K562 (cell line): Measurements from ENCODE around the gene CDC45. TPM values are rescaled to one million over a fixed set of nuclear protein-coding genes. Genes with fewer than 3 reads are reported as not detected.

Experiments
- ATAC-seq: fragments of 200-7000 bp; cut with Tn5 transposase; 3 replicates; pipeline ENCODE4 v1.9.1; 2020; ENCODE audit warnings: moderate library complexity
- BruUV-seq: library from RNA; stranded (reverse); fragments of 400-500 nt; replicated peaks from 2 replicates; lab custom pipeline; 2021; lab: Mats Ljungman, UMichigan
- CTCF ChIA-PET: fragments of 300-600 bp; formaldehyde crosslinking; extraction: SDS; loops from one replicate; lab custom pipeline; 2021; ENCODE audit warnings: low intra/inter-chr PET ratio; lab: Yijun Ruan, JAX
- POLR2A ChIA-PET: fragments of 300-600, 350-650 bp; sonication (Branson Sonifier 250); formaldehyde crosslinking; extraction: SDS; loops from one replicate; lab custom pipeline; 2021; ENCODE audit warnings: antibody characterized with exemption, inconsistent platforms; lab: Yijun Ruan, JAX
- DNase-seq, 4 experiments: peaks; one replicate each; pipeline versions ENCODE4 v3.0.0 to v3.0.0-alpha.2; 2011 to 2018; ENCODE audit warnings: low spot score in 3 of 4, mixed read lengths in 3 of 4; ENCODE audit errors: extremely low read depth in 1 of 4
- FAIRE-seq: peaks from 2 replicates; lab custom pipeline; 2011; peaks lifted over from hg19 to GRCh38; lab: Jason Lieb, UNC
- H2AFZ ChIP-seq: 2 replicates; pipeline ENCODE4 v1.6.0; 2011; ENCODE audit warnings: low read depth, low read length, control low read depth, inconsistent platforms
- H3K27ac ChIP-seq: fragments of 200-600 bp; 3 replicates; pipeline ENCODE4 v1.8.0; 2011; ENCODE audit warnings: low read depth, mild to moderate bottlenecking, control low read depth, inconsistent platforms, low read length, moderate library complexity, mixed read lengths; ENCODE audit errors: extremely low read depth
- H3K27me3 ChIP-seq, 2 experiments: fragments of 300-600 bp in 1 of 2; 2 replicates in 1 of 2; 3 replicates in 1 of 2; pipeline versions ENCODE4 v1.6.0 to v1.8.0; 2011; ENCODE audit warnings: inconsistent platforms in 2 of 2, low read length in 2 of 2, mild to moderate bottlenecking in 1 of 2, mixed read lengths in 1 of 2, moderate library complexity in 1 of 2; ENCODE audit not compliant: control insufficient read depth in 2 of 2, insufficient read depth in 2 of 2
- H3K36me3 ChIP-seq: fragments of 300-600 bp; 3 replicates; pipeline ENCODE4 v1.8.0; 2011; ENCODE audit warnings: mild to moderate bottlenecking, low read length, inconsistent platforms; ENCODE audit not compliant: control insufficient read depth, insufficient read depth
- H3K4me1 ChIP-seq, 2 experiments: fragments of 200-600 bp in 1 of 2; replicated peaks in 1 of 2; 2 replicates in 1 of 2; 3 replicates in 1 of 2; pipeline versions ENCODE4 v1.5.1 to v1.8.0; 2011; ENCODE audit warnings: inconsistent platforms in 2 of 2, low read length in 2 of 2, mild to moderate bottlenecking in 1 of 2, mixed read lengths in 1 of 2, moderate library complexity in 1 of 2; ENCODE audit not compliant: control insufficient read depth in 2 of 2, insufficient read depth in 2 of 2
- H3K4me2 ChIP-seq: 2 replicates; pipeline ENCODE4 v1.6.1; 2011; ENCODE audit warnings: low read length, control low read depth, inconsistent platforms, mixed read lengths; ENCODE audit not compliant: insufficient read depth
- H3K4me3 ChIP-seq: fragments of 200-600 bp; sonication (generic), shearing (Covaris generic); 2 replicates; pipeline ENCODE4 v1.5.1; 2016; ENCODE audit warnings: control low read depth, inconsistent platforms
- H3K79me2 ChIP-seq: fragments of 200-600 bp; 3 replicates; pipeline ENCODE4 v1.8.0; 2011; ENCODE audit warnings: low read length, inconsistent platforms; ENCODE audit not compliant: control insufficient read depth, insufficient read depth
- H3K9ac ChIP-seq, 2 experiments: 2 replicates each; pipeline versions ENCODE4 v1.6.0 to v1.6.1; 2011; ENCODE audit warnings: low read depth in 2 of 2, low read length in 2 of 2, control low read depth in 1 of 2, inconsistent platforms in 1 of 2, mild to moderate bottlenecking in 1 of 2, mixed read lengths in 1 of 2; ENCODE audit not compliant: insufficient read depth in 1 of 2
- H3K9me1 ChIP-seq: one replicate; pipeline ENCODE4 v1.6.0; 2011; ENCODE audit warnings: inconsistent platforms, mild to moderate bottlenecking, low read length, moderate library complexity; ENCODE audit not compliant: control insufficient read depth, insufficient read depth
- H3K9me3 ChIP-seq: replicated peaks from 2 replicates; pipeline ENCODE4 v1.5.1; 2011; ENCODE audit warnings: low read depth, low read length, inconsistent platforms; ENCODE audit not compliant: control insufficient read depth, insufficient read depth
- H4K20me1 ChIP-seq: replicated peaks from 2 replicates; pipeline ENCODE4 v1.6.1; 2011; ENCODE audit warnings: low read length, inconsistent platforms, mixed read lengths; ENCODE audit not compliant: control insufficient read depth, insufficient read depth
- DACH1 ChIP-seq: fragments of 450-650 bp; IDR thresholded peaks from 2 replicates; pipeline ENCODE4 v1.6.1; 2018; ENCODE audit not compliant: partially characterized antibody
- IFI16 ChIP-seq: fragments of 250-450 bp; sonication (Bioruptor Pico); IDR thresholded peaks from 2 replicates; pipeline ENCODE4 v2.1.2; 2022; ENCODE audit warnings: mild to moderate bottlenecking, inconsistent platforms
- KDM5B ChIP-seq: fragments of 200-600 bp; sonication (generic); IDR thresholded peaks from 2 replicates; pipeline ENCODE4 v1.6.1; 2012; ENCODE audit warnings: low read depth, mild to moderate bottlenecking, moderate library complexity, low read length, control low read depth, inconsistent platforms; ENCODE audit not compliant: insufficient replicate concordance
- NFXL1 ChIP-seq: fragments of 450-650 bp; formaldehyde crosslinking; IDR thresholded peaks from 2 replicates; pipeline ENCODE4 v1.4.0; 2021; ENCODE audit warnings: mild to moderate bottlenecking
- NR4A1 ChIP-seq, 2 experiments: fragments of 250-450 bp in 1 of 2; fragments of 450-650 bp in 1 of 2; sonication (Bioruptor Pico) in 1 of 2; IDR thresholded peaks; 2 replicates each; pipeline versions ENCODE4 v1.4.0 to v1.6.1; 2016 to 2020; ENCODE audit warnings: mild to moderate bottlenecking in 2 of 2, missing compliant biosample characterization in 1 of 2, missing genetic modification characterization in 1 of 2, moderate library complexity in 1 of 2
- RUNX1 ChIP-seq: sonication (generic); IDR thresholded peaks from 2 replicates; pipeline ENCODE4 v1.6.1; 2016; ENCODE audit warnings: antibody characterized with exemption, low read depth
- SMARCA4 ChIP-seq: fragments of 450-650 bp; IDR thresholded peaks from 2 replicates; pipeline ENCODE4 v1.6.1; 2016
- SNRNP70 ChIP-seq: fragments of 200-400 bp; formaldehyde crosslinking; optimal IDR thresholded peaks from 2 replicates; pipeline ENCODE3; 2017; ENCODE audit warnings: low read depth, low read length
- ZEB2 ChIP-seq: fragments of 450-650 bp; IDR thresholded peaks from 2 replicates; pipeline ENCODE4 v1.6.1; 2016
- ZFP1 ChIP-seq: fragments of 450-650 bp; formaldehyde crosslinking; IDR thresholded peaks from 2 replicates; pipeline ENCODE4 v1.4.0; 2020; ENCODE audit warnings: mild to moderate bottlenecking, mixed read lengths
- ZNF224 ChIP-seq: sonication (generic); formaldehyde crosslinking; IDR thresholded peaks from 2 replicates; pipeline ENCODE4 v1.8.0; 2022; ENCODE audit warnings: mild to moderate bottlenecking, missing genetic modification reagents
- ZNF764 ChIP-seq: fragments of 250-450 bp; sonication (Bioruptor Pico); IDR thresholded peaks from 2 replicates; pipeline ENCODE4 v1.4.0; 2020; ENCODE audit warnings: low read depth, mild to moderate bottlenecking, moderate library complexity
- WGBS: fragments of 100-300 bp; shearing (Covaris generic); methylation state at CpG from one replicate; pipeline ENCODE4 v1.1.6; 2016; ENCODE audit warnings: low coverage, mixed read lengths; ENCODE audit not compliant: insufficient coverage; ENCODE audit errors: missing lambda C conversion rate; 5-methylcytosine and 5-hydroxymethylcytosine counted together
- in situ Hi-C: fragments of 300-500 bp; cut with MboI; formaldehyde crosslinking; loops from 4 replicates; pipeline ENCODE4 v1.15.0; 2018; ENCODE audit warnings: inconsistent platforms, mixed read lengths
- intact Hi-C: fragments of 100-400 bp; cut with micrococcal nuclease; formaldehyde crosslinking; loops from 2 replicates; pipeline ENCODE4 v1.14.2; 2022
- polyA plus RNA-seq, 8 experiments: library from polyadenylated mRNA; depleted of rRNA in 4 of 8; stranded (reverse) in 5 of 8; unstranded in 3 of 8; fragments of >200 nt; fragmentation: Nextera tagmentation in 2 of 8; fragmentation: Illumina TruSeq in 1 of 8; extraction: Ambion mirVana in 2 of 8; extraction: Trizol in 1 of 8; gene quantifications; 2 replicates each; pipeline versions ENCODE4 v1.2.1 to v1.2.3, GENCODE V29; 2011 to 2014; ENCODE audit warnings: inconsistent platforms in 1 of 8, missing spikeins in 1 of 8
- total RNA-seq, 7 experiments: library from RNA; depleted of rRNA in 6 of 7; stranded (reverse); fragments of >200 nt in 6 of 7; fragmentation: Illumina TruSeq in 2 of 7; extraction: Trizol in 2 of 7; gene quantifications; 2 replicates each; pipeline versions ENCODE4 v1.2.1 to v1.2.3, GENCODE V29; 2011 to 2021; ENCODE audit warnings: low replicate concordance in 1 of 7
- TF ChIP-seq, protein P1 (sequence below): sonication (generic); formaldehyde crosslinking; IDR thresholded peaks from 2 replicates; pipeline ENCODE4 v1.8.0; 2022; ENCODE audit warnings: mild to moderate bottlenecking, missing genetic modification reagents
- TF ChIP-seq, protein P2 (sequence below): fragments of 250-450 bp; sonication (Bioruptor Pico); IDR thresholded peaks from 2 replicates; pipeline ENCODE4 v1.6.1; 2021; ENCODE audit warnings: mild to moderate bottlenecking
- TF ChIP-seq, protein P3 (sequence below): fragments of 450-650 bp; formaldehyde crosslinking; IDR thresholded peaks from 2 replicates; pipeline ENCODE4 v1.4.0; 2020; ENCODE audit warnings: mild to moderate bottlenecking, moderate library complexity
- TF ChIP-seq, protein P4 (sequence below): fragments of 250-450 bp; sonication (Bioruptor Pico); IDR thresholded peaks from 2 replicates; pipeline ENCODE4 v1.9.0; 2021; ENCODE audit warnings: mild to moderate bottlenecking
- TF ChIP-seq, protein P5 (sequence below): sonication (generic); formaldehyde crosslinking; IDR thresholded peaks from 2 replicates; pipeline ENCODE4 v1.8.1; 2022; ENCODE audit warnings: missing genetic modification reagents

CDC45 gene
- total and polyA plus RNA-seq, 9 of the 15 experiments (the other 6 are each of a cell fraction or from before 2014, with no cell fraction given) = 251 to 580 (median 410) TPM

DNA sequence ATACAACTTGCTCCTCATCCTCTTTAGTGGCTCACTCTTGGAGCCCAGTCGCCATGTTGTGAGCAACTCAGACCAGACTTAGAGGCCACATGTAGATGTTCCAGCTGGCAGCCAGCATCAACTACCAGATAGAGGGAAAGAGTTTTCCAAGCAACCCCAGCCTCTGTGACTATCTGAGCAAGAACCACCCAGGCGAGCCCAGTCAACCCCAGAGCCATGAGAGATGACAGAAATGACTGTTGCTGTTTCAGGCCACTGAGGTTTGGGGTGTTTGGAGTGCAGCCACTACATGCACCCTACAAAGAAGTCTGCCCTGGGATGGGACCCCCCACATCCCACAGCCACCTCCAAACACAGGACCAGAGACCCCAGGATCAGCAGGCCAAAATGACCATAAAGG is 69.2 kb downstream of the CDC45 start (continued):
- TF ChIP-seq IFI16 (CRISPR knock-in tag) (no peak), NR4A1 (CRISPR knock-in tag; IDR thresholded peaks at IDR 0.05) (no peak), NR4A1 (tag; IDR thresholded peaks at IDR 0.05) (no peak), DACH1 (no peak), SNRNP70 (peak; percentile 36), NFXL1 (CRISPR knock-in tag) (no peak)

DNA sequence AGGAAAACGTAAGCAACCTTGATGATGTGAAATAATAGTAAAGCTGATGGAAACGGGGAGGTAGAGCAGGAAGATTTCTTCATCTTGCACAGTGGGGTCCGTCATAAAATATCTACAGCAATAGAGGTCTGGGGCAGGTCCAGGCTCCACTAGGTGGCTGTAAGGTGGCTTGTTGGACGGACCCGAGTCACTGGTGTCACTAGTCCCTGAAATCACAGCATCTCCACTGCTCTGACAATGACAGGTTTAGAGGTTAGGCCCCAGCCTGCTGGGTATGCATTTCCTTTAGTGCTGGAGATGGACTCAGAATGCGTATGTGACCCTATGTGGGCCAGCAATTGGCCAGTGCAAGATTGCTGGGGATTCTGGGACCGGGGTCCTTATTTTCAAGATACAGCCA is 69.7 kb downstream of the CDC45 start:
- no peak overlapping the region for H2AFZ ChIP-seq
- DNase-seq (peak in 1 of 4 experiments; percentile 21), ATAC-seq (peak; percentile 34; the same call in 2 of the 3 replicates), FAIRE-seq (no peak)
- 0 out of 2 replicates have a peak, but pooled peaks cover 4% of the 10 kb centered on the region for H4K20me1 ChIP-seq
- H3K4me2 ChIP-seq = no peak overlapping the region
- H3K9me1 ChIP-seq = no peaks in the 10 kb centered on the region
- peaks cover 6% of the 10 kb centered on the region for H3K9me3 ChIP-seq
- WGBS = 0% methylated on average over 7 of the region's 7 CpGs
- H3K27ac ChIP-seq = no peak overlapping the region
- no TSS peak for BruUV-seq
- peaks cover 66 to 79% of the 10 kb centered on the region in 2 experiments for H3K27me3 ChIP-seq
- intact Hi-C loops (no loop called here), in situ Hi-C loops (no loop called here)
- CTCF ChIA-PET = no interaction called here
- H3K9ac ChIP-seq = no peak overlapping the region
- H3K36me3 ChIP-seq = no peaks in the 10 kb centered on the region
- H3K4me3 ChIP-seq = no peak overlapping the region
- POLR2A ChIA-PET = interaction anchor here (0.6 to 1.7 kb wide), 3 partner anchors 18 to 123 kb away, joined by 3 to 8 read pairs (median 4); no protein-coding TSS in a partner anchor
- H3K79me2 ChIP-seq = no peaks in the 10 kb centered on the region
- no peaks in the 10 kb centered on the region; a peak in 1 of 5 replicates for H3K4me1 ChIP-seq
- TF ChIP-seq, protein P1, sequence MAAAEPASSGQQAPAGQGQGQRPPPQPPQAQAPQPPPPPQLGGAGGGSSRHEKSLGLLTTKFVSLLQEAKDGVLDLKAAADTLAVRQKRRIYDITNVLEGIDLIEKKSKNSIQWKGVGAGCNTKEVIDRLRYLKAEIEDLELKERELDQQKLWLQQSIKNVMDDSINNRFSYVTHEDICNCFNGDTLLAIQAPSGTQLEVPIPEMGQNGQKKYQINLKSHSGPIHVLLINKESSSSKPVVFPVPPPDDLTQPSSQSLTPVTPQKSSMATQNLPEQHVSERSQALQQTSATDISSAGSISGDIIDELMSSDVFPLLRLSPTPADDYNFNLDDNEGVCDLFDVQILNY (CRISPR knock-in tag) = 0 out of 2 replicates have a peak, but pooled peaks have one; percentile 41
- TF ChIP-seq, protein P2, sequence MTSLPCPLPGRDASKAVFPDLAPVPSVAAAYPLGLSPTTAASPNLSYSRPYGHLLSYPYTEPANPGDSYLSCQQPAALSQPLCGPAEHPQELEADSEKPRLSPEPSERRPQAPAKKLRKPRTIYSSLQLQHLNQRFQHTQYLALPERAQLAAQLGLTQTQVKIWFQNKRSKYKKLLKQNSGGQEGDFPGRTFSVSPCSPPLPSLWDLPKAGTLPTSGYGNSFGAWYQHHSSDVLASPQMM (CRISPR knock-in tag) = no peak
- TF ChIP-seq, protein P3, sequence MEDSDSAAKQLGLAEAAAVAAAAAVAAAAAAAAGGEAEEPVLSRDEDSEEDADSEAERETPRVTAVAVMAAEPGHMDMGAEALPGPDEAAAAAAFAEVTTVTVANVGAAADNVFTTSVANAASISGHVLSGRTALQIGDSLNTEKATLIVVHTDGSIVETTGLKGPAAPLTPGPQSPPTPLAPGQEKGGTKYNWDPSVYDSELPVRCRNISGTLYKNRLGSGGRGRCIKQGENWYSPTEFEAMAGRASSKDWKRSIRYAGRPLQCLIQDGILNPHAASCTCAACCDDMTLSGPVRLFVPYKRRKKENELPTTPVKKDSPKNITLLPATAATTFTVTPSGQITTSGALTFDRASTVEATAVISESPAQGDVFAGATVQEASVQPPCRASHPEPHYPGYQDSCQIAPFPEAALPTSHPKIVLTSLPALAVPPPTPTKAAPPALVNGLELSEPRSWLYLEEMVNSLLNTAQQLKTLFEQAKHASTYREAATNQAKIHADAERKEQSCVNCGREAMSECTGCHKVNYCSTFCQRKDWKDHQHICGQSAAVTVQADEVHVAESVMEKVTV = 0 out of 2 replicates have a peak, but pooled peaks have one; percentile 13
- TF ChIP-seq ZFP1 (no peak), ZNF764 (CRISPR knock-in tag) (0 out of 2 replicates have a peak, but pooled peaks have one; percentile 7), RUNX1 (0 out of 2 replicates have a peak, but pooled peaks have one; percentile 44), ZEB2 (no peak), SMARCA4 (no peak), KDM5B (peak; percentile 5), ZNF224 (CRISPR knock-in tag) (no peak)
- TF ChIP-seq, protein P4, sequence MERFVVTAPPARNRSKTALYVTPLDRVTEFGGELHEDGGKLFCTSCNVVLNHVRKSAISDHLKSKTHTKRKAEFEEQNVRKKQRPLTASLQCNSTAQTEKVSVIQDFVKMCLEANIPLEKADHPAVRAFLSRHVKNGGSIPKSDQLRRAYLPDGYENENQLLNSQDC = no peak
- TF ChIP-seq, protein P5, sequence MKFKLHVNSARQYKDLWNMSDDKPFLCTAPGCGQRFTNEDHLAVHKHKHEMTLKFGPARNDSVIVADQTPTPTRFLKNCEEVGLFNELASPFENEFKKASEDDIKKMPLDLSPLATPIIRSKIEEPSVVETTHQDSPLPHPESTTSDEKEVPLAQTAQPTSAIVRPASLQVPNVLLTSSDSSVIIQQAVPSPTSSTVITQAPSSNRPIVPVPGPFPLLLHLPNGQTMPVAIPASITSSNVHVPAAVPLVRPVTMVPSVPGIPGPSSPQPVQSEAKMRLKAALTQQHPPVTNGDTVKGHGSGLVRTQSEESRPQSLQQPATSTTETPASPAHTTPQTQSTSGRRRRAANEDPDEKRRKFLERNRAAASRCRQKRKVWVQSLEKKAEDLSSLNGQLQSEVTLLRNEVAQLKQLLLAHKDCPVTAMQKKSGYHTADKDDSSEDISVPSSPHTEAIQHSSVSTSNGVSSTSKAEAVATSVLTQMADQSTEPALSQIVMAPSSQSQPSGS (CRISPR knock-in tag) = peak; percentile 54; the same call in 1 of the 2 replicates
